HepG2 (cell line): Measurements from ENCODE around the gene PCNX4. TPM values are rescaled to one million over a fixed set of nuclear protein-coding genes. Genes with fewer than 3 reads are reported as not detected.

Experiments used
- ATAC-seq: fragments of 200-7000 bp; cut with Tn5 transposase; 3 replicates; pipeline ENCODE4 v1.9.1; 2020; ENCODE audit warnings: mild to moderate bottlenecking, moderate library complexity
- BruUV-seq: library from RNA; stranded (reverse); fragments of 400-500 nt; replicated peaks from 2 replicates; lab custom pipeline; 2021; lab: Mats Ljungman, UMichigan
- CTCF ChIA-PET: fragments of 300-600 bp; formaldehyde crosslinking; extraction: SDS; loops from one replicate; lab custom pipeline; 2021; ENCODE audit warnings: low total read pairs, inconsistent platforms, low intra/inter-chr PET ratio; lab: Yijun Ruan, JAX
- POLR2A ChIA-PET: fragments of 350-600 bp; sonication (Branson Sonifier 250); formaldehyde crosslinking; loops from one replicate; lab custom pipeline; 2020; ENCODE audit warnings: antibody characterized with exemption, inconsistent platforms; lab: Yijun Ruan, JAX
- DNase-seq: peaks from one replicate; pipeline ENCODE4 v3.0.0-alpha.2; 2015; ENCODE audit warnings: low spot score
- FAIRE-seq: peaks from 3 replicates; lab custom pipeline; 2011; peaks lifted over from hg19 to GRCh38; lab: Jason Lieb, UNC
- H2AFZ ChIP-seq: one replicate; pipeline ENCODE4 v1.6.1; 2011; ENCODE audit warnings: low read length, inconsistent platforms
- H3K27ac ChIP-seq: fragments of 300-600 bp; 3 replicates; pipeline ENCODE4 v1.8.0; 2011; ENCODE audit warnings: mixed run types, mild to moderate bottlenecking, mixed read lengths, low read length, inconsistent platforms; ENCODE audit not compliant: insufficient read depth; ENCODE audit errors: extremely low read length
- H3K27me3 ChIP-seq, 2 experiments: fragments of 200-600 bp in 1 of 2; 2 replicates in 1 of 2; 3 replicates in 1 of 2; pipeline versions ENCODE4 v1.6.0 to v1.8.0; 2011; ENCODE audit warnings: low read length in 2 of 2, mild to moderate bottlenecking in 2 of 2, moderate library complexity in 2 of 2, inconsistent platforms in 1 of 2; ENCODE audit not compliant: insufficient read depth in 2 of 2, control insufficient read depth in 1 of 2
- H3K36me3 ChIP-seq, 2 experiments: fragments of 200-600 bp in 1 of 2; replicated peaks in 1 of 2; 2 replicates in 1 of 2; 3 replicates in 1 of 2; pipeline versions ENCODE4 v1.5.1 to v1.8.0; 2011; ENCODE audit warnings: low read length in 2 of 2, inconsistent platforms in 1 of 2; ENCODE audit not compliant: insufficient read depth in 2 of 2, control insufficient read depth in 1 of 2
- H3K4me1 ChIP-seq: 2 replicates; pipeline ENCODE4 v1.5.1; 2012; ENCODE audit warnings: low read length, inconsistent platforms; ENCODE audit not compliant: insufficient read depth
- H3K4me2 ChIP-seq: 2 replicates; pipeline ENCODE4 v1.6.0; 2011; ENCODE audit warnings: low read depth, low read length, inconsistent platforms
- H3K4me3 ChIP-seq, 3 experiments: fragments of 200-600 bp in 1 of 3; sonication (generic), shearing (Covaris generic) in 1 of 3; replicated peaks in 1 of 3; 2 replicates each; pipeline ENCODE4 v1.5.1; 2011 to 2016; ENCODE audit warnings: low read length in 3 of 3, inconsistent platforms in 2 of 3, low read depth in 2 of 3, mild to moderate bottlenecking in 2 of 3, control low read depth in 1 of 3, mixed read lengths in 1 of 3; ENCODE audit not compliant: insufficient read depth in 1 of 3
- H3K79me2 ChIP-seq: one replicate; pipeline ENCODE4 v1.6.1; 2011; ENCODE audit warnings: low read length, inconsistent platforms; ENCODE audit not compliant: insufficient read depth
- H3K9ac ChIP-seq: 2 replicates; pipeline ENCODE4 v1.6.0; 2011; ENCODE audit warnings: mild to moderate bottlenecking, low read depth, low read length, inconsistent platforms; ENCODE audit not compliant: insufficient read depth
- H3K9me3 ChIP-seq: 2 replicates; pipeline ENCODE4 v1.5.1; 2012; ENCODE audit warnings: mild to moderate bottlenecking, low read length
- H4K20me1 ChIP-seq: 2 replicates; pipeline ENCODE4 v1.6.0; 2011; ENCODE audit warnings: inconsistent platforms, mild to moderate bottlenecking, low read length, moderate library complexity; ENCODE audit not compliant: insufficient read depth
- CENPX ChIP-seq: sonication (generic); formaldehyde crosslinking; IDR thresholded peaks from 2 replicates; pipeline ENCODE4 v1.9.0; 2021; ENCODE audit warnings: mild to moderate bottlenecking, missing genetic modification reagents, moderate library complexity
- CREM ChIP-seq, 2 experiments: sonication (generic) in 1 of 2; formaldehyde crosslinking in 1 of 2; IDR thresholded peaks; 2 replicates each; pipeline versions ENCODE4 v1.4.0 to v1.6.1; 2016 to 2020; ENCODE audit warnings: antibody characterized with exemption in 1 of 2, mild to moderate bottlenecking in 1 of 2, missing genetic modification reagents in 1 of 2
- ETV5 ChIP-seq: IDR thresholded peaks from 2 replicates; pipeline ENCODE4 v1.6.1; 2018; ENCODE audit warnings: missing biosample characterization, missing genetic modification reagents, inconsistent platforms, borderline replicate concordance
- FOXK2 ChIP-seq: fragments of 450-650 bp; IDR thresholded peaks from 2 replicates; pipeline ENCODE4 v1.6.1; 2016
- HNF4A ChIP-seq: sonication (generic); formaldehyde crosslinking; IDR thresholded peaks from 2 replicates; pipeline ENCODE4 v1.4.0; 2020; ENCODE audit warnings: missing genetic modification reagents
- JUND ChIP-seq: sonication (generic); formaldehyde crosslinking; IDR thresholded peaks from 2 replicates; pipeline ENCODE4 v1.8.0; 2022; ENCODE audit warnings: mild to moderate bottlenecking, missing genetic modification reagents
- NFIC ChIP-seq: IDR thresholded peaks from 2 replicates; pipeline ENCODE4 v1.6.1; 2012; ENCODE audit warnings: mild to moderate bottlenecking, low read length, inconsistent platforms
- NR2F1 ChIP-seq, 2 experiments: fragments of 450-650 bp in 1 of 2; formaldehyde crosslinking in 1 of 2; IDR thresholded peaks; 2 replicates each; pipeline versions ENCODE4 v1.5.0 to v1.6.1; 2016 to 2020; ENCODE audit warnings: mild to moderate bottlenecking in 1 of 2, missing compliant biosample characterization in 1 of 2, missing genetic modification reagents in 1 of 2, moderate library complexity in 1 of 2
- PCBP2 ChIP-seq: fragments of 200-400 bp; formaldehyde crosslinking; optimal IDR thresholded peaks from 2 replicates; pipeline ENCODE3; 2018; ENCODE audit warnings: low read length, low read depth; ENCODE audit not compliant: poor library complexity, severe bottlenecking
- SALL1 ChIP-seq: sonication (generic); formaldehyde crosslinking; IDR thresholded peaks from 2 replicates; pipeline ENCODE4 v1.8.0; 2022; ENCODE audit warnings: mild to moderate bottlenecking, missing genetic modification reagents
- SCMH1 ChIP-seq: sonication (generic); formaldehyde crosslinking; IDR thresholded peaks from 2 replicates; pipeline ENCODE4 v1.9.0; 2021; ENCODE audit warnings: missing genetic modification reagents, mild to moderate bottlenecking, borderline replicate concordance
- SOX5 ChIP-seq: IDR thresholded peaks from 2 replicates; pipeline ENCODE4 v1.6.1; 2016; ENCODE audit warnings: borderline replicate concordance
- SRSF1 ChIP-seq: fragments of 200-400 bp; formaldehyde crosslinking; optimal IDR thresholded peaks from 2 replicates; pipeline ENCODE3; 2017; ENCODE audit warnings: mild to moderate bottlenecking, low read depth, low read length, moderate library complexity
- TGIF2 ChIP-seq: IDR thresholded peaks from 2 replicates; pipeline ENCODE4 v1.6.1; 2016; ENCODE audit warnings: control low read depth, missing compliant biosample characterization
- ZFP37 ChIP-seq: sonication (generic); formaldehyde crosslinking; IDR thresholded peaks from 2 replicates; pipeline ENCODE4 v1.4.0; 2020; ENCODE audit warnings: missing genetic modification reagents, borderline replicate concordance
- ZFYVE20 ChIP-seq: sonication (generic); formaldehyde crosslinking; IDR thresholded peaks from 2 replicates; pipeline ENCODE4 v1.8.0; 2023; ENCODE audit warnings: low read depth, mild to moderate bottlenecking, moderate library complexity, missing genetic modification reagents, borderline replicate concordance
- ZNF207 ChIP-seq: fragments of 450-650 bp; IDR thresholded peaks from 2 replicates; pipeline ENCODE4 v1.6.1; 2016; ENCODE audit warnings: antibody characterized with exemption, borderline replicate concordance
- ZNF260 ChIP-seq: sonication (generic); formaldehyde crosslinking; IDR thresholded peaks from 2 replicates; pipeline ENCODE4 v1.4.0; 2020; ENCODE audit warnings: missing genetic modification reagents, low read depth, mild to moderate bottlenecking, borderline replicate concordance
- ZNF343 ChIP-seq: sonication (generic); formaldehyde crosslinking; IDR thresholded peaks from 2 replicates; pipeline ENCODE4 v1.4.0; 2020; ENCODE audit warnings: mild to moderate bottlenecking, missing genetic modification reagents
- ZNF44 ChIP-seq: sonication (generic); formaldehyde crosslinking; IDR thresholded peaks from 2 replicates; pipeline ENCODE4 v1.5.1; 2020; ENCODE audit warnings: mild to moderate bottlenecking, missing genetic modification reagents
- ZNF788 ChIP-seq: sonication (generic); formaldehyde crosslinking; IDR thresholded peaks from 2 replicates; pipeline ENCODE4 v1.5.0; 2020; ENCODE audit warnings: mild to moderate bottlenecking, missing genetic modification reagents, borderline replicate concordance
- ZNF850 ChIP-seq: sonication (generic); formaldehyde crosslinking; conservative IDR thresholded peaks from 2 replicates; pipeline ENCODE4 v1.9.0; 2021; ENCODE audit warnings: mild to moderate bottlenecking, missing genetic modification reagents
- WGBS: methylation state at CpG from one replicate; pipeline ENCODE4 v1.1.6; 2017; ENCODE audit warnings: low lambda C conversion rate; 5-methylcytosine and 5-hydroxymethylcytosine counted together
- in situ Hi-C: cut with HindIII; loops from 2 replicates; pipeline ENCODE4 v1.10.0; 2017; ENCODE audit warnings: low pct_unique_long_range_greater_than_20kb; ENCODE audit not compliant: extremely low pct_ligation_motif_present
- intact Hi-C: fragments of 100-400 bp; cut with micrococcal nuclease; formaldehyde crosslinking; loops from one replicate; pipeline ENCODE4 v1.10.0; 2022; ENCODE audit not compliant: unreplicated experiment
- polyA plus RNA-seq, 8 experiments: library from polyadenylated mRNA; depleted of rRNA in 3 of 8; stranded (reverse) in 7 of 8; unstranded in 1 of 8; fragments of >200 nt; fragmentation: Illumina TruSeq in 4 of 8; extraction: Trizol in 4 of 8; gene quantifications; 2 replicates each; pipeline versions ENCODE4 v1.2.1 to v1.2.3, GENCODE V29; 2011 to 2016; ENCODE audit warnings: low read depth in 4 of 8, missing spikeins in 1 of 8, mixed read lengths in 1 of 8; ENCODE audit not compliant: insufficient read depth in 1 of 8
- total RNA-seq, 5 experiments: library from RNA; depleted of rRNA; stranded (reverse); fragments of >200 nt; fragmentation: Illumina TruSeq; extraction: Trizol; gene quantifications; 2 replicates each; pipeline ENCODE4 v1.2.3, GENCODE V29; 2016; ENCODE audit warnings: low read depth in 1 of 5
- TF ChIP-seq, protein P1 (sequence below): conservative IDR thresholded peaks from 2 replicates; pipeline ENCODE4 v1.6.1; 2018; ENCODE audit warnings: missing genetic modification reagents
- TF ChIP-seq, protein P2 (sequence below): sonication (generic); formaldehyde crosslinking; IDR thresholded peaks from 2 replicates; pipeline ENCODE4 v1.4.0; 2020; ENCODE audit warnings: missing genetic modification reagents

Gene PCNX4
- total and polyA plus RNA-seq, 2 of the 13 experiments (the other 11 are each of a cell fraction or from before 2014, with no cell fraction given): 28.6 to 43.0 TPM

GRCh38 chr14:60093606-60094005 is 1.9 kb downstream of the PCNX4 start (continued):
- no peak for TF ChIP-seq NR2F1 (CRISPR knock-in tag; IDR thresholded peaks at IDR 0.05)
- no peak for TF ChIP-seq ZNF343 (CRISPR knock-in tag)
- no peak for TF ChIP-seq ZFP37 (CRISPR knock-in tag)
- TF ChIP-seq SCMH1: no peak
- no peak for TF ChIP-seq FOXK2

DNA sequence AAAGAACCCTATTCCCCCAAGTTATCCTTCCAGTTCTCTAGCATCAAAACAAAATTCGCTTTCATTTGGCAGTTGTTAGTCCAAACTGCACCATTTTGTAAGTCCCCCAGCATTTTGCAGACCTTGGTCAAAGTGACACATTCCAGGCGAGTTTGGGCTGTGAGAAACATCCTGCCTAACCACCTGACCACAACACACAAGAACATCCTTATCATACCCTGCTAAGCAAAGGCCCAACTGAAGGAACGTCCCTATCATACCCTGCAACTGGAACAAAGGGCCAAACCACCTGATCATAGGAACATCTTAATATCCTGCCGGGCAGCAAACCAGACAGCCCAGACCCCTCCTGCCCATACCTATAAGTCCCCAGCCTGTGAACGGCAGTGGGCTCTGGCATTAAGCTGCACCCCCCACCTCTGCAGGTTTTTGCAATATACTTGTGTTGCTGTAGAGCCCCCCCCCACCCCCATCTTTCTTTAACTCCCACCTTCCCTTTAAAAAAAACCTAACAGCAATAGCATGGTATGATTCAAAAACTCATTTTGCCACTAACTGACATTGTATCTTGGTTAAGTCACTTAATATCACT is 2.7 kb downstream of the PCNX4 start:
- FAIRE-seq (peak; percentile 88), ATAC-seq (peak; percentile 61), DNase-seq (peak; percentile 90)
- WGBS: 24% methylated on average over 4 of the region's 5 CpGs
- intact Hi-C loops (no loop called here), in situ Hi-C loops (loop anchor here (5.0 kb wide), 1 partner anchor 153 kb away; the partner anchor contains the start of gene PPM1A)
- Histone ChIP-seq H3K27me3 (peaks cover 0 to 3% of the 10 kb centered on the region in 2 experiments; a peak in 1 of 5 replicates), H3K36me3 (peaks cover 7 to 13% of the 10 kb centered on the region in 2 experiments; a peak in 4 of 5 replicates), H3K9me3 (no peaks in the 10 kb centered on the region), H3K4me3 (peak overlapping the region; percentile 84 to 95 (median 90); a peak in 5 of 6 replicates), H3K27ac (peak overlapping the region; percentile 98), H3K4me2 (peak overlapping the region; percentile 93), H3K4me1 (peaks cover 33% of the 10 kb centered on the region), H4K20me1 (no peaks in the 10 kb centered on the region), H3K9ac (peak overlapping the region; percentile 95), H3K79me2 (peaks cover 70% of the 10 kb centered on the region), H2AFZ (no peak overlapping the region)
- no TSS peak for BruUV-seq
- POLR2A ChIA-PET: no interaction called here
- CTCF ChIA-PET: no interaction called here
- TF ChIP-seq ETV5 (CRISPR knock-in tag) (peak; percentile 94), NFIC (0 out of 2 replicates have a peak, but pooled peaks have one; percentile 32), SRSF1 (no peak), ZNF44 (CRISPR knock-in tag) (no peak), SOX5 (CRISPR knock-in tag) (peak; percentile 59; the same call in 1 of the 2 replicates), HNF4A (CRISPR knock-in tag) (peak; percentile 72), ZNF207 (no peak), ZNF850 (CRISPR knock-in tag) (no peak), SALL1 (CRISPR knock-in tag) (peak; percentile 62), ZFYVE20 (CRISPR knock-in tag) (no peak), CENPX (CRISPR knock-in tag) (no peak), ZNF788 (CRISPR knock-in tag) (no peak), CREM (IDR thresholded peaks at IDR 0.05) (peak; percentile 23; the same call in 1 of the 2 replicates), CREM (CRISPR knock-in tag; IDR thresholded peaks at IDR 0.05) (no peak), ZNF260 (CRISPR knock-in tag) (no peak), PCBP2 (no peak), JUND (peak; percentile 88), TGIF2 (CRISPR knock-in tag) (0 out of 2 replicates have a peak, but pooled peaks have one; percentile 72)
- TF ChIP-seq, protein P1, sequence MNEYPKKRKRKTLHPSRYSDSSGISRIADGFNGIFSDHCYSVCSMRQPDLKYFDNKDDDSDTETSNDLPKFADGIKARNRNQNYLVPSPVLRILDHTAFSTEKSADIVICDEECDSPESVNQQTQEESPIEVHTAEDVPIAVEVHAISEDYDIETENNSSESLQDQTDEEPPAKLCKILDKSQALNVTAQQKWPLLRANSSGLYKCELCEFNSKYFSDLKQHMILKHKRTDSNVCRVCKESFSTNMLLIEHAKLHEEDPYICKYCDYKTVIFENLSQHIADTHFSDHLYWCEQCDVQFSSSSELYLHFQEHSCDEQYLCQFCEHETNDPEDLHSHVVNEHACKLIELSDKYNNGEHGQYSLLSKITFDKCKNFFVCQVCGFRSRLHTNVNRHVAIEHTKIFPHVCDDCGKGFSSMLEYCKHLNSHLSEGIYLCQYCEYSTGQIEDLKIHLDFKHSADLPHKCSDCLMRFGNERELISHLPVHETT (CRISPR knock-in tag): no peak
- TF ChIP-seq, protein P2, sequence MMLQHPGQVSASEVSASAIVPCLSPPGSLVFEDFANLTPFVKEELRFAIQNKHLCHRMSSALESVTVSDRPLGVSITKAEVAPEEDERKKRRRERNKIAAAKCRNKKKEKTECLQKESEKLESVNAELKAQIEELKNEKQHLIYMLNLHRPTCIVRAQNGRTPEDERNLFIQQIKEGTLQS (CRISPR knock-in tag): peak; percentile 63
